HL-60 (cell line): ENCODE data around the gene EXOG.

Experiments
- DNase-seq, 2 experiments: peaks; one replicate each; pipeline ENCODE4 v3.0.0-alpha.2; 2010 to 2020; ENCODE audit warnings: low read depth in 1 of 2, low spot score in 1 of 2
- H3K27ac ChIP-seq: fragments of 250-450 bp; sonication (Bioruptor Pico); replicated peaks from 2 replicates; pipeline ENCODE4 v1.5.1; 2020; ENCODE audit warnings: mild to moderate bottlenecking, moderate library complexity
- H3K27me3 ChIP-seq: fragments of 250-450 bp; sonication (Bioruptor Pico); 2 replicates; pipeline ENCODE4 v1.5.1; 2021; ENCODE audit warnings: mild to moderate bottlenecking, moderate library complexity; ENCODE audit not compliant: insufficient read depth, poor library complexity, severe bottlenecking
- H3K4me3 ChIP-seq: replicated peaks from 2 replicates; pipeline ENCODE4 v1.5.1; 2011; ENCODE audit warnings: mild to moderate bottlenecking, control low read depth, low read length; ENCODE audit not compliant: insufficient read depth
- CTCF ChIP-seq: IDR thresholded peaks from one replicate; pipeline ENCODE4 v1.5.1; 2011; ENCODE audit warnings: low read length, control low read depth, inconsistent platforms; ENCODE audit not compliant: insufficient read depth
- GABPA ChIP-seq: IDR thresholded peaks from 2 replicates; pipeline ENCODE4 v1.6.1; 2012; ENCODE audit warnings: low read depth
- POLR2AphosphoS5 ChIP-seq: IDR thresholded peaks from 2 replicates; pipeline ENCODE4 v1.6.1; 2012; ENCODE audit warnings: low read depth
- REST ChIP-seq: IDR thresholded peaks from 2 replicates; pipeline ENCODE4 v1.6.1; 2012; ENCODE audit warnings: low read depth; ENCODE audit not compliant: insufficient replicate concordance
- SPI1 ChIP-seq: IDR thresholded peaks from 2 replicates; pipeline ENCODE4 v1.6.1; 2012; ENCODE audit warnings: low read depth, mild to moderate bottlenecking, borderline replicate concordance

EXOG gene

GRCh38 chr3:38543586-38543985, 47.4 kb downstream of the EXOG start:
- TF ChIP-seq CTCF (no peak), SPI1 (no peak)
- H3K27ac ChIP-seq = no peak overlapping the region
- no peak overlapping the region for H3K4me3 ChIP-seq
- DNase-seq = no peak
- peaks cover 7% of the 10 kb centered on the region for H3K27me3 ChIP-seq

GRCh38 chr3:38544926-38545325, 48.8 kb downstream of the EXOG start:
- Histone ChIP-seq H3K27me3 (peaks cover 7% of the 10 kb centered on the region), H3K4me3 (no peak overlapping the region), H3K27ac (no peak overlapping the region)
- DNase-seq = no peak
- TF ChIP-seq POLR2AphosphoS5 = no peak
- TF ChIP-seq REST = no peak
- no peak for TF ChIP-seq GABPA

- peaks cover 7% of the 10 kb centered on the region for H3K27me3 ChIP-seq
- no peak for DNase-seq
- no peak for TF ChIP-seq REST
- no peak for TF ChIP-seq CTCF
- no peak for TF ChIP-seq POLR2AphosphoS5
- no peak for TF ChIP-seq GABPA
- TF ChIP-seq SPI1 = no peak
- no peak overlapping the region for H3K4me3 ChIP-seq
- H3K27ac ChIP-seq = no peak overlapping the region
Measured at GRCh38 chr3:38545550-38545949, 49.4 kb downstream of the EXOG start.

- TF ChIP-seq REST = no peak
- TF ChIP-seq CTCF = no peak
- no peak for TF ChIP-seq POLR2AphosphoS5
- TF ChIP-seq SPI1 = no peak
- Histone ChIP-seq H3K27me3 (peaks cover 7% of the 10 kb centered on the region), H3K4me3 (no peak overlapping the region), H3K27ac (no peak overlapping the region)
- DNase-seq = no peak
Measured at GRCh38 chr3:38545983-38546382, 49.8 kb downstream of the EXOG start.
